Measurements from ENCODE around the gene DIAPH3.

- TF ChIP-seq CTCF (conservative IDR thresholded peaks at IDR 0.05; ENCODE audit: low read length) (no peak), EZH2phosphoT487 (IDR thresholded peaks at IDR 0.05; ENCODE audit: borderline replicate concordance) (no peak)
These were observed at the start of gene DIAPH3 for GRCh38 chr13:60163478-60164233.
